Prostate gland (tissue), 2 donors: ENCODE results near the gene WFDC5. TPM values are rescaled to one million over a fixed set of nuclear protein-coding genes. Genes with fewer than 3 reads are reported as not detected.

Source experiments
- DNase-seq: peaks from one replicate; pipeline ENCODE4 v3.0.0-alpha.2; 2019; ENCODE audit warnings: low spot score
- H3K27ac ChIP-seq, 2 donors: fragments of 200-600 bp; sonication (generic); 2 replicates each; pipeline ENCODE4 v1.5.1; 2017 to 2019
- H3K27me3 ChIP-seq: fragments of 200-600 bp; sonication (generic); replicated peaks from 2 replicates; pipeline ENCODE4 v1.5.1; 2019; ENCODE audit not compliant: insufficient read depth
- H3K36me3 ChIP-seq, 2 donors: fragments of 200-600 bp; sonication (generic); 1 replicate in 1 of 2; 2 replicates in 1 of 2; pipeline versions ENCODE4 v1.5.1 to v1.8.1; 2017 to 2019
- H3K4me1 ChIP-seq: fragments of 200-600 bp; sonication (generic); replicated peaks from 2 replicates; pipeline ENCODE4 v1.5.1; 2019
- H3K4me3 ChIP-seq, 2 donors: fragments of 200-600 bp; sonication (generic); 2 replicates each; pipeline ENCODE4 v1.5.1; 2017 to 2019
- H3K9me3 ChIP-seq: fragments of 200-600 bp; sonication (generic); 2 replicates; pipeline ENCODE4 v1.5.1; 2017
- POLR2A ChIP-seq: fragments of 450-650 bp; IDR thresholded peaks from one replicate; pipeline ENCODE4 v1.6.1; 2016; ENCODE audit warnings: antibody characterized with exemption, mild to moderate bottlenecking
- POLR2AphosphoS5 ChIP-seq: sonication (generic); formaldehyde crosslinking; IDR thresholded peaks from one replicate; pipeline ENCODE4 v1.6.1; 2017; ENCODE audit warnings: antibody characterized with exemption
- WGBS: methylation state at CpG from one replicate; pipeline ENCODE4 v1.1.5; 2018; 5-methylcytosine and 5-hydroxymethylcytosine counted together
- intact Hi-C: fragments of 100-400 bp; cut with DNase I; formaldehyde crosslinking; loops from one replicate; pipeline ENCODE4 v1.14.2; 2022
- total RNA-seq, 2 donors: library from RNA; depleted of rRNA; stranded (reverse); fragments of >200 nt; gene quantifications; one replicate each; pipeline ENCODE4 v1.1.0, GENCODE V29; 2016
- TF ChIP-seq, protein P1 (sequence below), 4 experiments: fragments of 200-600 bp in 2 of 4; fragments of 450-650 bp in 2 of 4; sonication (generic) in 2 of 4; IDR thresholded peaks; 1 replicate in 3 of 4; 2 replicates in 1 of 4; pipeline ENCODE4 v1.5.1; 2016 to 2019; ENCODE audit warnings: antibody characterized with exemption in 4 of 4, mild to moderate bottlenecking in 2 of 4, moderate library complexity in 2 of 4

The WFDC5 gene
- total RNA-seq, 2 donors from 2014 or later = 1.0 to 2.3 TPM

DNA sequence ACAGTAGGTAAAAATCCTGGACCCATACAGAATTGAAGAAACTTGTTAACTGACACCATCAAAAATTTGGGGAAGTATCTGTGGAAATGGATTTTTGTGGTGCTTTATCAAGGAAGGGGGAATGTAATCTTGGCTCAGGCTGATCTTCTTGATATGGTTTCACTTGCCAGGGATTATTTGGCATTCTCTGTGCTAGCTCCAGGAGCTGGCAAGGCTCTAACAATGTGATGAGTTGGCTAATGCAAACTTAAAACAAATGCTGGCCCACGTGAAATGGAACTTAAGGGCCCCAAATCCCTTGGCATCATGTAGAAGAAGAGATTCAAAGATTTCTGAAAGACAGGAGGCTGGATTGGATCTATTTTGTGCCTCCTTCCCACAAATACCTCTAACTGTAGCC is 27.2 kb downstream of the WFDC5 start:
- H3K36me3 ChIP-seq = no peaks in the 10 kb centered on the region
- WGBS = 37% methylated on average over 1 of the region's 1 CpG
- DNase-seq = no peak
- no peaks in the 10 kb centered on the region for H3K4me1 ChIP-seq
- H3K27me3 ChIP-seq = no peaks in the 10 kb centered on the region
- intact Hi-C loops = no loop called here
- TF ChIP-seq, protein P1, sequence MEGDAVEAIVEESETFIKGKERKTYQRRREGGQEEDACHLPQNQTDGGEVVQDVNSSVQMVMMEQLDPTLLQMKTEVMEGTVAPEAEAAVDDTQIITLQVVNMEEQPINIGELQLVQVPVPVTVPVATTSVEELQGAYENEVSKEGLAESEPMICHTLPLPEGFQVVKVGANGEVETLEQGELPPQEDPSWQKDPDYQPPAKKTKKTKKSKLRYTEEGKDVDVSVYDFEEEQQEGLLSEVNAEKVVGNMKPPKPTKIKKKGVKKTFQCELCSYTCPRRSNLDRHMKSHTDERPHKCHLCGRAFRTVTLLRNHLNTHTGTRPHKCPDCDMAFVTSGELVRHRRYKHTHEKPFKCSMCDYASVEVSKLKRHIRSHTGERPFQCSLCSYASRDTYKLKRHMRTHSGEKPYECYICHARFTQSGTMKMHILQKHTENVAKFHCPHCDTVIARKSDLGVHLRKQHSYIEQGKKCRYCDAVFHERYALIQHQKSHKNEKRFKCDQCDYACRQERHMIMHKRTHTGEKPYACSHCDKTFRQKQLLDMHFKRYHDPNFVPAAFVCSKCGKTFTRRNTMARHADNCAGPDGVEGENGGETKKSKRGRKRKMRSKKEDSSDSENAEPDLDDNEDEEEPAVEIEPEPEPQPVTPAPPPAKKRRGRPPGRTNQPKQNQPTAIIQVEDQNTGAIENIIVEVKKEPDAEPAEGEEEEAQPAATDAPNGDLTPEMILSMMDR (IDR thresholded peaks at IDR 0.05) = no peak
- no peak for TF ChIP-seq POLR2AphosphoS5
- no peak for TF ChIP-seq POLR2A
- no peaks in the 10 kb centered on the region for H3K9me3 ChIP-seq
- no peak overlapping the region for H3K4me3 ChIP-seq
- no peak overlapping the region for H3K27ac ChIP-seq

DNA sequence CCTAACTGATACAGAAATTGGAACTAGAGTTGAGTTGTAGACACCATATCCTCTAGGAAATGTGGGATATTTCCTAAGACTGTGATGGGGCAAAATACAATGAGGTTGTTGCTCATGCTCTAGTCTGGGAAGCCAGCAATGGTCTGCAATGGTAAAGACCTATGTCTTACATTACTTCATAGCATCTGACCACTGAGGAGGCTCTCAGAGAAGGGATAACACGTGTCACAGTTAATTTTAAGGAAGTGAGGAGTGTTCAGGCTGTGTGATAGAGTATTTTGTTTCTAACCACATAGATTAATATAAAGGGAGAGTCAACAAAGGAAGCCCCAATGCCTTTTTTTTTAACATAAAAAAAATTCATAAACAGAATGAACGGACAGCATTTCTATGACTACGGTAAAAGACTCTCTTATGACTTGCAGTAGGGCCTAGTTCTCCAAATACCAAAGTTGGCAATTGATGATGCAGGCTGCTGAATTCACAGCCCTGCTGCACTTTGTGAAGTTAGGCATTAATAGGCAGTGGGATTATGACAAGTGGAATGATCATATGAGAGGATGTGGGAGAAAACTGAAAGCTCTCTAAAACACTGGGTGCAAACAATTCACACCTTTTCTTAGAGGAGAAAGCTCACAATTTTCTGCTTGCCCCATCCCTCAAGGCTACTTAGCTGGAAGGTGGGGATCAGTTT is 27.7 kb downstream of the WFDC5 start:
- H3K4me3 ChIP-seq = no peak overlapping the region
- H3K9me3 ChIP-seq = no peaks in the 10 kb centered on the region
- no peak overlapping the region for H3K27ac ChIP-seq
- TF ChIP-seq POLR2A = no peak
- TF ChIP-seq, protein P1 (IDR thresholded peaks at IDR 0.05) = no peak
- TF ChIP-seq POLR2AphosphoS5 = no peak
- H3K36me3 ChIP-seq = no peaks in the 10 kb centered on the region
- H3K27me3 ChIP-seq = no peaks in the 10 kb centered on the region
- intact Hi-C loops = no loop called here
- DNase-seq = no peak
- H3K4me1 ChIP-seq = no peaks in the 10 kb centered on the region
- 86% methylated on average over 3 of the region's 3 CpGs for WGBS

DNA sequence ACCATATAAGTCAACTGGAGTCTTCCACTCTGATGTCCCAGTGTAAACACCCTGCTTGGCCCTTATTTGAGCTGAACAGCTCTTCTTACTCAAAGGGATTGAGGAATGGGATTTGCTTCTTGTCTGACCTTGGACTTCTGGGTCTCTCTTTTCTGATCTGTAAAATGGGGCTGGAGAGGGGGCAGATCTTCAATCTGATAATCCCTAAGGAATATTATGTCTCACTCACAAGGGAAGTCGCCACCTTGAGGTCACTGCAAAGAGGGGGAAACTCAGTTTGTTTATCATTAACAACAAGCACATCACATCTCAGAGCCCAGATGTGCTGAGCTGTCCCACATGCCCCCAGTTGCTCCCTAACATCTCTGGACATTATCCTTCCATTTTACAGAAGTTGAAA is 29.1 kb downstream of the WFDC5 start:
- no peak overlapping the region for H3K4me3 ChIP-seq
- no peaks in the 10 kb centered on the region for H3K27me3 ChIP-seq
- H3K9me3 ChIP-seq = no peaks in the 10 kb centered on the region
- TF ChIP-seq, protein P1 (IDR thresholded peaks at IDR 0.05) = no peak
- TF ChIP-seq POLR2AphosphoS5 = no peak
- TF ChIP-seq POLR2A = no peak
- intact Hi-C loops = no loop called here
- no peaks in the 10 kb centered on the region for H3K36me3 ChIP-seq
- no peaks in the 10 kb centered on the region for H3K4me1 ChIP-seq
- no peak for DNase-seq
- WGBS = 92% methylated on average over 1 of the region's 1 CpG
- H3K27ac ChIP-seq = no peak overlapping the region

DNA sequence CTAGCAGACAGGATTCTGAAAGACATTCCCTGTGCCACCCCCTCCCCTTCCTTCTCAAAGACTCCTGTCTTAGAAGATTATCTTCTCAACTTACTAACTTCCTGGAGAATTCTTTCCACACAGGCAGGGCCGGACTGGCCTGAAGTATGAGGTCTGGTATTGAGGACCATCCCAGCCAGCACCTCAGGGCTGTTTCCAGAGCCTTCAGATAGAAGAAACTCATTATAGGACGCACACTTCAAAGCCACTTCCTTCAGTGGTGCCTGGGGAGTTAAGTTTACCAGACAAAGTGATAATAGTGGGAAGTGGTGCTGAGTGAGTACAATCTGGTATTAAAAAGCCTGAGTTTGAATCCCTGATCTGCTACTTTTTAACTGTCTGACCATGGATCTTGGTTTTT is 29.7 kb downstream of the WFDC5 start:
- intact Hi-C loops = no loop called here
- H3K27me3 ChIP-seq = no peaks in the 10 kb centered on the region
- DNase-seq = no peak
- TF ChIP-seq, protein P1 (IDR thresholded peaks at IDR 0.05) = no peak
- no peak for TF ChIP-seq POLR2AphosphoS5
- no peak for TF ChIP-seq POLR2A
- H3K4me1 ChIP-seq = no peaks in the 10 kb centered on the region
- no peak overlapping the region for H3K4me3 ChIP-seq
- no peaks in the 10 kb centered on the region for H3K36me3 ChIP-seq
- no peak overlapping the region for H3K27ac ChIP-seq
- WGBS = 62% methylated on average over 2 of the region's 2 CpGs
- no peaks in the 10 kb centered on the region for H3K9me3 ChIP-seq

DNA sequence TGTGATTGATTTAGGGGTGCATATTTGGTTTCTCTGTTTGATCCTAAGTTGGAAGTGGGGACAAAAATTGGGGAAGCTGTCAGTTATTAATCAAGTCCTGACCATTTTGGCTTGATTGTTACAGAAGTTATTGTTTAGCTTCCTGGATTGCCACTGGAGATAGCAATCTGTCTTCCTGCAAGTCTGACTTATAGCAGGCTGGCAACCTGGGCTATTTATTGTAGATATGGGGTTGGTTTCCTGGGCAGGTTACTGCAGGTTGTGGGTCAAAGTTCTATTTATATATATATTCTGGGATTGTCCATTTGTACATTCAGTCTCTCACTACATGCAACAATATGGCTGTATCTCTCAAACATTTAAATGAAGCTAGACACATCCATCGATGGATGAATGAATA is 31.8 kb downstream of the WFDC5 start:
- Histone ChIP-seq H3K27me3 (no peaks in the 10 kb centered on the region), H3K36me3 (no peaks in the 10 kb centered on the region), H3K4me1 (no peaks in the 10 kb centered on the region), H3K9me3 (no peaks in the 10 kb centered on the region), H3K4me3 (no peak overlapping the region), H3K27ac (no peak overlapping the region)
- no peak for DNase-seq
- no peak for TF ChIP-seq POLR2A
- no peak for TF ChIP-seq POLR2AphosphoS5
- TF ChIP-seq, protein P1 (IDR thresholded peaks at IDR 0.05) = no peak
- 93% methylated on average over 1 of the region's 1 CpG for WGBS
- intact Hi-C loops = no loop called here
